HG02759 (cell line): Measurements from ENCODE around the gene PSMB2.

Source experiments
- ATAC-seq: cut with Tn5 transposase; IDR thresholded peaks from one replicate; pipeline ENCODE4 v1.9.1; 2021; ENCODE audit warnings: mild to moderate bottlenecking, moderate library complexity; ENCODE audit not compliant: unreplicated experiment

PSMB2 gene

GRCh38 chr1:35644204-35644603 lies 2.9 kb upstream of the PSMB2 start:
- ATAC-seq, result no peak

DNA sequence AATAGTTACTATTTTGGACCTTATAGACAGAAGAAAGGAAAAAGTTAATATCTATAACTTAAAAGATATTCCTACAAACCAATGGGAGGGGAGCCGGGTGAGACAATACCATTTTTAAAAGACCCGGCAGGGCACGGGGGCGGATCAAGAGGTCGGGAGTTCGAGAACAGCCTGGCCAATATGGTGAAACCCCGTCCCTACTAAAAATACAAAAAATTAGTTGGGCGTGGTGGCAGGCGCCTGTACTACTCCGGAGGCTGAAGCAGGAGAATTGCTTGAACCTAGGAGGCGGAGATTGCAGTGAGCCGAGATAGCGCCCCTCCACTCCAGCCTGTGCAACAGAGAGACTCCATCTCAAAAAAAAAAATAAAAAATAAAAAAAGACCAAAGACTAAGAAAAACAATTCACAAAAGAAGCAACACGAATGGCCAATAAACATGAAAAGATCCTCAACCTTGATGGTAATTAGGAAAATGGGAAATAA lies 1.2 kb upstream of the PSMB2 start:
- no peak for ATAC-seq

DNA sequence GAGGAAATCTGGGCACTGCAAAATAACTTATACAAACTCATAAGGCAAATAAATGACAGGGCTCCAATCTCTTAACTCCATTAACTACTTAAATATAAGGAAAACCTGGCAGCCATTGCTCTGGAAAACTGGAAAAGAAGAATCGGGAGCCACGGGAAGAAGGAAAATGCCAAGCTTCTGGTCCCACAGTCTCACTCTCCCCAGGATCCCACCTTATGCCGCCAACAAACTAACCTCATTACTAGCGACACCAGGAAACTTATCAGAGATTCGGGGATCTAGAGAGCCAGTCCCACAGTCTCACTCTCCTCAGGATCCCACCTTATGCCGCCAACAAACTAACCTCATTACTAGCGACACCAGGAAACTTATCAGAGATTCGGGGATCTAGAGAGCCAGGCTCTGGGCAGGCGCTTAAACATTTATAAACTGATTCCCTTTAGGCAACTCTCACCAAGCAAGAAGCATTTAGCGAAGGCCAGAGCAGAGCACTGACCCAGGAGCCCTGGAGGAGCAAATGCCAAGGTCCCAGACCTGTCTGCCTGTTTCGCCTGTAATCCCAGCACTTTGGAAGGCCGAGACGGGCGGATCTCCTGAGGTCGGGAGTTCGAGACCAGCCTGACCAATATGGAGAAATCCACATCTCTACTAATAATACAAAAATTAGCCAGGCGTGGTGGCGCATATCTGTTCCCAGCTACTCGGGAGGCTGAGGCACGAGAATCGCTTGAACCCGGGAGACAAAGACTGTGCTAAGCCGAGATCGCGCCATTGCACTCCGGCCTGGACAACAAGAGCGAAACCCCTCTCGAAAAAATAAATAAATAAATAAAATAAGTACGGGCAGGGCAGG lies 720 bp downstream of the PSMB2 start:
- ATAC-seq, result no peak

DNA sequence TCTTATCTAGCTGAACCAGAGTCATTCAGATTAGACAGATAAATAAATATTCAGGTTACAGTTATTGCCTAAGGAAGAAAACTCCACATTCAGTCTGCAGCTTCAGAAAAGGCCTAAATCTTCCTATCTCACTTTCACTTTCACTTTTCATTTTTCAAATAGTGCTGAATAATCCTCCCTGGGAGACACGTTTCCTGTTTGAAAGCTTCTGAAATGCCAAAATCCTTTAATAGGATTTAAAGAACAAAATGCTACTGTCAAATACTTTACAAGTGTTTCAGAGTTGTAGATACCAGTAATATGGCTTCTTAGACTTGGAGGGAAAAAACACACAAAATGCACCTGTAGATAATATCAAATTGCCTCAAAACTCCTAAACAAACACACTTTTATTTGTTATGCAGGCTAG lies 3.9 kb downstream of the PSMB2 start:
- no peak for ATAC-seq

- no peak for ATAC-seq
Observed at GRCh38 chr1:35633547-35633946, 7.8 kb downstream of the PSMB2 start.

DNA sequence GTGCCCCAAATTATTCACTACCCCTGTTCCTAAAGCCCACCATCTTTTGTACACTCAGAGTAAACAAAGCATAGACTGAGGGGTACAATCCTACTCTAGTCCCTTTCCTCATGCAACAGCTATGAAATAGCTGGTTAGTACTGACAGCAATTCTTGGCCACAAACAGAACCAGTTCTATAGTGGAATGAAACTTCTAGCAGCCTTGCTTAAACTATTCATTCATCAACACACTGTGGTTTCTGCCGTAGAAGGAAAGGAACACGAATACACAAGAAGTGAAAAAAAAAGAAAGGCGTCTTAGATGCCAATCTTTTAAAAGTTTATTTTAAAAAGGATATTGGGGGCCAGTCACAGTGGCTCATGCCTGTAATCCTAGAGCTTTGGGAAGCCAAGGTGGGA lies 9.9 kb downstream of the PSMB2 start:
- no peak for ATAC-seq

DNA sequence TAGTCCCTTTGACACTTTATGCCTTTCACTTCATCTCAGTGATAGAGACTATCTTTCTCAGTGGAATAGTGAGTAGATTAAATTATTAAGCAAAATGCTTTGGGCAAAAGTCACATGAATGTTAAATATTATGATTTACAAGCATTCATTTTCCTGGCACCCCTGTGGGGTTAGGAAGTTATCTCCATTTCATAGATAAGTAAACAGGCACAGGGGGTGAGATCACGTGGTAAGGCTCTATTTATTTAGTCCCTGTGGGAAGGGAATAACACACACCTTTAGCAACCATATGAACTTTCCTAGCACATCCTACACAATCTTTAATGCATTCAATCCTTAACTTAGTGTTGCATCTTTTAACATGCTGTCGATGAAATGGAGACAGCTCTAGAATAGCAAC lies 12.3 kb downstream of the PSMB2 start:
- no peak for ATAC-seq

DNA sequence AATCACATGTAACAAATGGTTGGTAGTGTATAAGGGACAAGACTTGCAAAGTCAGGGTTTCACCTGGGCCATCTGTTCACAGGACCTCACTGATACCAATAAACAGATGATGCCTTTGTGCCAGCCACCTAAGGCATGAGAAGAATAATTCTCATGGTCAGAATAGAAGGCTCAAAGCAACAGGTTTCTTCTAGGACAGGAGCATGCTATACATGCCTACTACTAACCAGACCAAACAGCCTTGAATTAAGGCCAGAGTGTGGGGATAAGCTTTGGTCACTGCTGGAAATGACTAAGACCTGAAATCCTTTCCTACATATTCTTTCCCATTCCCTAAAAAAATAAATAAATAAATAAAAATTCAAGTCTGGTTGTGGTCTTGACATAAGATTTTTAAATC lies 17.5 kb downstream of the PSMB2 start:
- ATAC-seq, result no peak

DNA sequence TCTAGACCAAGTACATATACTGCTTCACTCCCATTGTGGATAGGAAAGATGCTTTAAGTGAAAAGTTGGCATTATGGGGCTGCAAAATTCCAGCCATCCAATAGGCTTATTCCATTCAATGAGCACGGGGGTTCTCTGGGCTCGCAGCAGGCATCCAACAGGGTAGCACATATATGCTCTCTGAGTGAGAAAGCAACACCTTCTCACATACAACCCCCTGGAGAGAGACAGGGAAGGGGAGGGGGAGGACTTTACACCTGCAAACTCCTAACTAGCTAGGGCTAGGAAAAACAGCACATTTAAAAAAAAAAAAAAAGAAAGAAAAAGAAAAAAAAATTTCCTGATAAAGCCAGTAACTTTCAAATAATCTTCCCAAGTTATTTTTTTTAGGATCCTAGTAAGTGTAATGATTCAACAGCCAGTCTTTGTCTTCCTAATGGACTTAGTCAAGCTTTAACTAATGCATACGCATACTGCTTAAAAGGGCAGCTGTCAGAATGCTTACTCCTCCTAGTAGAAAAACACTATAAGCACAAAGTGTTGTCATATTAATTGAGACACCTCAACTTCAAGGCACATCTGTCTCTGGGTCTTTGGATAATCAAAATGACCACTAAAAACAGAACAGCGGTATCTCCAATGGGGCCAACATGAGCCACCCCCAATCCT lies 18.7 kb downstream of the PSMB2 start:
- ATAC-seq, result no peak

- no peak for ATAC-seq
Observed at GRCh38 chr1:35619237-35620121, 21.8 kb downstream of the PSMB2 start.

DNA sequence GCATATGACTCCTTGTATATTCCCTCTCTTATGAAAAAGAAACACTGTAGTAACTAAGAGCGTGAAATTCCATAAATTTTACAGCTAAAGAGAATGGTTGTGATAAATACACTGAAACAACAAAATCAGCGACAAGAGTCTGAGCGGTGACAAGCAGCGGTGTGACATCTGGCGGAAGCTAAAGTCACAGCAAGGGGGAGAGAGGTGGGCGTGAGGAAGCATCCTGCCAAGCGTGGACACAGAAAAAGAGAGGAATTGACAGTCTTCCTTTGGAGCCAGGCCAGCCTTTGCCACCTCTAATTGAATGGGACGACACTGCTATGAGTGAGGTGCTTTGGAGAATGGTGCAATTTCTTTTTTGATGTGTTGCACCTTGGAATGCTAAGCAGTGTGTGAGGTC lies 25.9 kb downstream of the PSMB2 start:
- ATAC-seq, result no peak

DNA sequence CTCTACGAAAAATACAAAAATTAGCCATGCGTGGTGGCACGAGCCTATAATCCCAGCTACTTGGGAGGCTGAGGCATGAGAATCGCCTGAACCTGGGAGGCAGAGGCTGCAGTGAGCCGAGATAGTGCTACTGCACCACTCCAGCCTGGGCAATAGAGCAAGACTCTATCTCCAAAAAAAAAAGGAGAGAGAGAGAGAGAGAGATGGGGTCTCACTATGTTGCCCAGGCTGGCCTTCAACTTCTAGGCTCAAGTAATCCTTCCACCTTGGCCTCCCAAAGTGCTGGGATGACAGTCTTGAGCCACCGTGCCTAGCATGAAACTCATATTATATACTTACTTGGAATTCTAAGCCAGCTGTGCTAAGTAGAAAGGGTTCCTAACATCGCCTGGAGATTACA lies 29.7 kb downstream of the PSMB2 start:
- ATAC-seq, result no peak

GRCh38 chr1:35605867-35606182 lies 35.5 kb downstream of the PSMB2 start:
- no peak for ATAC-seq

GRCh38 chr1:35605071-35605866 lies 36.1 kb downstream of the PSMB2 start:
- no peak for ATAC-seq

DNA sequence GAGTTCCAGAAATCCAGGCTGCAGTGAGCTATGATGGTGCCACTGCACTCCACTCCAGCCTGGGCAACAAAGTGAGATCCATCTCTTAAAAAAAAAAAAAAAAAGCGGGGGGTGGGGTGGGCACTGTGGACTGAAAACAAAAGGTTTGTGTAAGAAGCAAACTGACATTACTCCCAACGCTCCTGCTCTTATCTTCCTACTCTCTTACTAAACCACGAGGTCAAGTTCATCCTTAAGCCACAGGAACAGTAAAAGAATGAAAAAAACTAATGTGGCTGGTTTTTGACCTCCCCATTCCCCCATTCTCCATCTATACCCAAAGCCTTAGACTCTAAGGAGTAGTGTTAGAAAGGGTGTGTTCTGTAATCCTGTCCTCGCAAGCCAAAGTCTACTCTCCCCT lies 37.4 kb downstream of the PSMB2 start:
- ATAC-seq, result no peak

GRCh38 chr1:35603468-35603867 lies 37.9 kb downstream of the PSMB2 start:
- no peak for ATAC-seq

GRCh38 chr1:35600593-35600992 lies 40.7 kb downstream of the PSMB2 start:
- ATAC-seq, result no peak

DNA sequence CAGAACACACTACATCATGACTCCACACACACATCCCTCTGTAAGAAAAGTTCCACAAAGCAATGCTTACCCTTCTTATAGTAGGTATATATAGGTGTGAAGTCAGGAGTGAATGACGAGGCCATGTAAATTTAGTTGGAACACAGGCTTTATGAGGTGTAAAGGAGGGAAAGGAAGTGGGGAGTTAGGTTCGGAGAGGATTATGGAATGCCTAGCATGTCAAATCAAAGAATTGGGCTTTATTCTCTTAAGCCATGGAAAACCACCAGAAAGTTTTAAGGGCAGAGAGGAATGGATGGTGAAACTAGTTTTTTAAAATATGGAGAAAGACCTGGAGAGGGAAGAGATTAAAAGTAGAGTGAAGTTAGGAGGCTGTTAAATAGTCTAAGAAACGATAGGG lies 41.9 kb downstream of the PSMB2 start:
- ATAC-seq, result no peak

DNA sequence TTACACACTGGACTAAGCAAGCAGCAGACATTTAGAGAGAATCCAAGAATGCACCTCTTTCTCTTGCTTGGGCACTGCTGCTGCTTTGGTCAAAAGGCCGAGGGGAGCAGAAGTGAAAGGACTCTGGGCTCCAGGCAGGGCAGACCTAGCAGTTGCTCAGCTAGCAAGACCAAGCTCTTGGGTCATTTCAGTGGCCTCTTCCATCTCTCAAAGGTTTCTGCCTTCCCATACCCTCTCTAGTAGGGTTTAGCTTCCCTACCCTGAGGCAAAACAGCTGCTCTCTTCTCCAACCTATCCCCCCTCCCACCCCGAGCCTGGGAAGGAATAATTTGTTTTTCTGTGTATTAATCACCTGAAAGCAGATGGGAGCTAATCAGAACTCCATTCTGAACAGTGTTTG lies 42.4 kb downstream of the PSMB2 start:
- ATAC-seq, result no peak

GRCh38 chr1:35597870-35598269 lies 43.5 kb downstream of the PSMB2 start:
- no peak for ATAC-seq

GRCh38 chr1:35595684-35596083 lies 45.6 kb downstream of the PSMB2 start:
- ATAC-seq, result no peak
